CD4-positive, alpha-beta T cell treated with Interleukin-6 at 100 ng/mL for 8 hours (primary cell): ENCODE data around the gene AKT2.

ENCODE experiments used
- DNase-seq: peaks from one replicate; pipeline ENCODE4 v3.0.0-alpha.2; 2020; ENCODE audit warnings: mixed read lengths, low spot score

The AKT2 gene

DNA sequence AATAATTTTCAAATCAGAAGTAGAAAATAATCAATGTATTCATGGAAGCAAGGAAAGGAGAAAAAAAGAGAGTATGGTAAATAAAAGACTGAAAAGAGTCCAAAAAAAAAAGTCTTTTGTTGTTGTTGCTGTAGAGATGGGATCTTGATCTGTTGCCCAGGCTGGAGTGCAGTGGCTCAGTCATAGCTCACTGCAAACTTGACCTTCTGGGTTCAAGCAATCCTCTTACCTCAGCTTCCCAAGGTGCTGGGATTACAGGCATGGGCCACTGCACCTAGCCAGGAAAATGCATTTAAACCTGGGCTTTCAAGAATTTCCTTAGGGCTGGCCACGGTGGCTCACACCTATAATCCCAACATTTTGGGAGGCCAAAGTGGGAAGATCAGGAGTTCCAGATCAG, 100.9 kb downstream of the AKT2 start:
- no peak for DNase-seq
